Hematopoietic multipotent progenitor cell treated with erythropoietin and hydrocortisone succinate and interleukin-3 and kit ligand, for 17 days (in vitro differentiated cells): ENCODE measurements around the gene TLR8.
"Not testable (repeated sequence)": the region's sequence is repeated elsewhere in the genome, so short reads cannot be mapped to it uniquely, and the experiment has no call there.

Source experiments
- DNase-seq: peaks from one replicate; pipeline ENCODE4 v3.0.0-alpha.2; 2015; ENCODE audit warnings: low spot score

The TLR8 gene

GRCh38 chrX:12946838-12947544 lies 40.6 kb downstream of the TLR8 start:
- DNase-seq: peak; percentile 79

DNA sequence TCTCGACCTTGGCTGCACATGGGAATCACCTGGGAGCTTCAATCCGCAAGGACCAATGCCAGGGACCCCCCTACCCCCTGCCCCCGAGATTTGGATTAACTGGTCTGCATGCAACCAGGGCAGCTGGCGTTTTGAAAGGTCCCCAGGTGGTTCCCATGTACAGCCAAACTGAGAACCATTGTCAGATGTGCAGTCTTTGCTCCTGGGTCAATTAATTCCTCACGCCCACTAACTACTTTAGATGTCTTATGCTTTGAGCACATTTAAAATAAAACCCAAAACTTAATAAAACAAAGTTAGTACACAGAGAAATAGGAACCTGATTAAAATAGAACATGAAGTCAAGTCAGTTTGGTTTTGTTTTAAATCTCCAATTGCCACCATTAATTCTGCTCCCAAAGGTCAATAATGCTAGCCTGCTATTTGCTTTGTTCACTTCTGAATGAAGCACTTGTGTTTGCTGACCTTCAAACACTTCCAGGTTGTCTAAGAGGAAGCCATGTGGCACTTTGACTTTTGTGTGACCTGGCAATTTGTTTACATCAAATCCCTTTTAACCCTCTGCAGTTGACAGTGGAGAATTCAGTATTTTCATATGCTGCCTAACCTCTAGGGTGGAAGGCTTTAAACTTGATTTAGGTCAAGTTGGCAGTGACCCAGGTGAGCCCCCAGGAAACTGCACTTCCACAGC lies 41.3 kb downstream of the TLR8 start:
- no peak for DNase-seq

- DNase-seq: no peak
Observed at GRCh38 chrX:12948495-12948894, 42.1 kb downstream of the TLR8 start.

GRCh38 chrX:12949205-12949926 lies 42.9 kb downstream of the TLR8 start:
- no peak for DNase-seq

GRCh38 chrX:12949927-12950656 lies 43.7 kb downstream of the TLR8 start:
- peak; percentile 82 for DNase-seq

GRCh38 chrX:12950851-12951594 lies 44.6 kb downstream of the TLR8 start:
- peak; percentile 54 for DNase-seq

- DNase-seq: no peak
Observed at GRCh38 chrX:12951595-12951975, 45.2 kb downstream of the TLR8 start.

- no peak for DNase-seq
Observed at GRCh38 chrX:12953420-12953819, 47.0 kb downstream of the TLR8 start.

GRCh38 chrX:12954376-12954775 lies 48.0 kb downstream of the TLR8 start:
- DNase-seq: no peak

DNA sequence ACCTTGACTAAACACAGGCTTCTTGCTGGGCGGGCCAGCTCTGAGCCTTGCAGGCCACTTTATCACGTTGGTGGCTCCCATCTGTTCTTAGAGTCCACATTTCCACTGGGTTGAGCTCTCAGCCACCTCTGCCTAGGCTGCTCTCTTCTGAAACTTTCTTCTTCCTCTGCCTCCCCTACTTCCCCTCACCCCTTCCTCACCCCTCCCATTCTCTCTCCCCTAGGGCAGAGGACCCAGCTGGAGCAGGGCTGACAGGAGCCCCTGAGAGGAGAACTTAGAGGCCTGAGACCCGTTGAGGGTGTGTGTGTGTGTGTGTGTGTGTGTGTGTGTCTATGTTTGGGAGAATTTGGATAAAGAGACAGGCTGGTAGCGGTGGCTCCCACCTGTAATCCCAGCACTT lies 48.6 kb downstream of the TLR8 start:
- DNase-seq: no peak

- DNase-seq: peak; percentile 65
Observed at GRCh38 chrX:12955882-12956703, 49.7 kb downstream of the TLR8 start.

GRCh38 chrX:12956704-12957534 lies 50.5 kb downstream of the TLR8 start:
- DNase-seq: peak; percentile 54

DNA sequence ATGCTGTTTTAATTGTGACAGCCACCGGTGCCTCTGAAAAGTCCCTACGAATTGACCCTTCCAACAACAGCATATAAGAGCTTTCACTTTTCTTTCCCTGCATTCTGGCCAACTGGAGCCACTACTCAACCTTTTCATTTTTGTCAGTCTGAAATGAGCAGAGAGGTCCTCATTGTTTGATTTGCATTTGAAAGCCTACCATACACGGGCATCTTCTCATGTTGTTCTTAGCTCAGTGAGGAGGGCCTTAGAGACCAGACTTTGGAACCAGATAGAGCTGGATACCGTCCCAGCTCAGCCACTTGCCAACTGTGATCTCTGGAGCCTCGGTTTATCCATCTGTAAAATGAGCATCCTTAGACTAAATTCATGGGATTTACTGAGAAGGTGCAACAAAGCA lies 51.6 kb downstream of the TLR8 start:
- no peak for DNase-seq

- DNase-seq: no peak
Observed at GRCh38 chrX:12958461-12958860, 52.0 kb downstream of the TLR8 start.

DNA sequence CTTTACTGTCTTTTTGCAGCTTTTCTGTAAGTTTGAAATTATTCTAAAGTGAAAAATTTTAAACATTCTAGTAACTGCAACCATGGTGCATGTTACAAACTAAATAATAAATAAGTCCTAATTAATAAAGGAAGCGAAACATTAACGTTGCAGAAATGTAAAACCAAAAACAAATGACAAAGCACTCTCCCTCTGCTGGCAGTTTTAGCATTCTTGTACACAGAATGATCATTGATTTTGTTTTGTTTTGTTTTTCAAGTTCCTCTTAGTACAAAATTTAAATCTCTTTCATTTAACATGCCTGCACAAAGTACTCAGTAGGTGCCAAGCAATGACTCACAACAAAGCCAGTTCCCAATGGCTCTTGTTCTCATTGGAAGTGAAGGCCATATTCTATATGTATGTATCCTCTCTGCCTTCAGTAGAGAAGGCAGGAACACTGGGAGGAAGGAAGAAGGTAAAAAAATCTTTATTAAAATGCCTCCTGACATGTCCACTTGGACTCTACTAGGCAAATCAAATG lies 54.8 kb downstream of the TLR8 start:
- no peak for DNase-seq

DNA sequence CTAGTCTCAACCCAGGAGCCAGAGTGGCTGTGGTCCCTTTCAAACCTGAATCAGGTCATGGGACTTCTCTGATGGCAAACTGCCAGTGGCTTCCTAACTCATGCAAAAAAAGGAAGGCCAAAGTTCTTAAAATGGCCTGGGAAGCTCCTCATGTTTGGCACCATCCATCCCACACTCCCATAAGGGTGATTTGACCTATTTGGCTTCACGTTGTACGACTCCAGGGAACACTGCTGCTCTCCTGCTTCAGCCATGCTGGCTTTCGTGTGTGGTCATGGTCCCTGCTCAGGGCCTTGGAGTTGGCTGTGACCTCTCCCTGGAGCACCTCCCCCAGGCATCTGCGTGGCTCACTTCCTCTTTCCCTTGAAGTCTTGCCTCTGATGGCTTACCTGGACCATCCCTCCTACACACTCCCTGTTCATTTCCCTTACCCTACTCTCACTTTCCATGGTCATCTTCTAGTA lies 55.7 kb downstream of the TLR8 start:
- no peak for DNase-seq

GRCh38 chrX:12963210-12963850 lies 56.9 kb downstream of the TLR8 start:
- not testable (repeated sequence) for DNase-seq

GRCh38 chrX:12965131-12965940 lies 58.9 kb downstream of the TLR8 start:
- no peak for DNase-seq
